Tibial nerve (tissue), 4 donors: ENCODE measurements around the gene CLCA1. TPM values are rescaled to one million over a fixed set of nuclear protein-coding genes. Genes with fewer than 3 reads are reported as not detected.

ENCODE experiments used
- DNase-seq, 2 donors: peaks; one replicate each; pipeline ENCODE4 v3.0.0-alpha.2; 2019; ENCODE audit warnings: low spot score in 2 of 2
- H3K27ac ChIP-seq, 4 donors: fragments of 200-600 bp; sonication (generic) in 3 of 4; one replicate each; pipeline ENCODE4 v1.5.1; 2017 to 2019; ENCODE audit warnings: mild to moderate bottlenecking in 1 of 4
- H3K27me3 ChIP-seq, 2 donors: fragments of 200-600 bp; sonication (generic) in 1 of 2; one replicate each; pipeline versions ENCODE4 v1.5.1 to v1.6.0; 2017 to 2019
- H3K36me3 ChIP-seq, 3 donors: fragments of 200-600 bp; sonication (generic); one replicate each; pipeline ENCODE4 v1.5.1; 2018 to 2019
- H3K4me1 ChIP-seq, 4 donors: fragments of 200-600 bp; sonication (generic) in 3 of 4; one replicate each; pipeline ENCODE4 v1.5.1; 2017 to 2019
- H3K4me3 ChIP-seq, 4 donors: fragments of 200-600 bp; sonication (generic) in 3 of 4; one replicate each; pipeline ENCODE4 v1.5.1; 2017 to 2019; ENCODE audit warnings: mild to moderate bottlenecking in 1 of 4, moderate library complexity in 1 of 4
- H3K9me3 ChIP-seq, 4 donors: fragments of 200-600 bp; sonication (generic) in 3 of 4; one replicate each; pipeline ENCODE4 v1.5.1; 2017 to 2019
- CTCF ChIP-seq, 5 experiments: fragments of 200-600 bp in 3 of 5; fragments of 450-650 bp in 2 of 5; sonication (generic) in 3 of 5; IDR thresholded peaks; one replicate each; pipeline ENCODE4 v1.5.1; 2016 to 2019; ENCODE audit warnings: antibody characterized with exemption in 5 of 5, mild to moderate bottlenecking in 3 of 5, moderate library complexity in 2 of 5
- EP300 ChIP-seq, 2 donors: sonication (generic); formaldehyde crosslinking; IDR thresholded peaks; one replicate each; pipeline ENCODE4 v1.6.1; 2017; ENCODE audit warnings: antibody characterized with exemption in 2 of 2, mild to moderate bottlenecking in 1 of 2
- POLR2A ChIP-seq, 2 donors: fragments of 450-650 bp; IDR thresholded peaks; one replicate each; pipeline ENCODE4 v1.6.1; 2017; ENCODE audit warnings: antibody characterized with exemption in 2 of 2, mild to moderate bottlenecking in 2 of 2, moderate library complexity in 2 of 2
- WGBS, 2 donors: methylation state at CpG; one replicate each; pipeline ENCODE4 v1.1.5; 2018; 5-methylcytosine and 5-hydroxymethylcytosine counted together
- total RNA-seq, 4 donors: library from RNA; depleted of rRNA; stranded (reverse); fragments of >200 nt; gene quantifications; one replicate each; pipeline ENCODE4 v1.1.0, GENCODE V29; 2016

CLCA1 gene
- total RNA-seq, 4 donors from 2014 or later, result not detected

DNA sequence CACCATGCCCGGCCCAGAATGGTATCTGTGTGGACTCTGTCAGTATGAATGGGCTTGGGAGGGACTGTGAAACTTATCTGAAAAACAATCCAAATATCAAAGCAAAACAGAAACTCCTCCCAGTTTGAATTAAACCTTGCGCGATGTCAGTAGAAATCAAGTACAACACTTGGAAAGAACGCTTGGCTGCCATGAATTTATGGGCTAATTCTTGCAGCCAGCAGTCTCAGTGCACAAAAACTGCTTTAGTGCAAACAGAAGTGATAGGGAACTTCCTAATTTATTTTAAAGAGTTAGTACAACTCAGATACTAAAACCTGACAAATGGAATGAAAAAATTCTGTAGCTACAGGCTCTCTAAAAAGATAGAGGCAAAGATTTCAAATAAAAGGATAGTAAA, 8.5 kb downstream of the CLCA1 start:
- H3K36me3 ChIP-seq, result no peaks in the 10 kb centered on the region
- no peak overlapping the region for H3K4me3 ChIP-seq
- H3K9me3 ChIP-seq, result no peaks in the 10 kb centered on the region
- H3K27ac ChIP-seq, result no peak overlapping the region
- 74 to 81% methylated on average over 4 of the region's 4 CpGs for WGBS, 2 donors
- DNase-seq, result no peak
- H3K27me3 ChIP-seq, result no peaks in the 10 kb centered on the region
- H3K4me1 ChIP-seq, result no peaks in the 10 kb centered on the region
- TF ChIP-seq EP300 (IDR thresholded peaks at IDR 0.05) (no peak), CTCF (IDR thresholded peaks at IDR 0.05) (no peak), POLR2A (IDR thresholded peaks at IDR 0.05) (no peak)

DNA sequence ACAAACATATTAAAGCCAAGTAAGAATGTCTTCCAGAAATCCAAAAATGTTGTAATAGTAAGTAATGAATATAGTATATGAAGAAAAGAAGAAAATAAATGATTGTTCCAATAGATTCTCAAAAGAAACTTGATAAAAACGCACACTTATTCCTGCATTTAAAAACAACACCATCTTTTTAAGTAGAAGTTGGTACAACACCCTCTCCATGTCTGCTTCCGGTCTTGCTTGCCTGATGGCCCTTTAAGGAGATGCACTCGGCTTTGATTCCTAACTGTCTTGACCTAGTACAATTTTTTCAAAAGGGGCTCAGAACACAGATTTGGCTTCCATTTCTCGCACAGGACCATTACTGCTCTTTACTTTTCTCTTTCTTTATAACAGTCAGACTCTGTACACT, 9.0 kb downstream of the CLCA1 start:
- no peak for TF ChIP-seq CTCF (IDR thresholded peaks at IDR 0.05)
- DNase-seq, result no peak
- WGBS, 2 donors, result 67 to 73% methylated on average over 4 of the region's 4 CpGs
- H3K9me3 ChIP-seq, result no peaks in the 10 kb centered on the region
- no peaks in the 10 kb centered on the region for H3K27me3 ChIP-seq
- H3K4me1 ChIP-seq, result no peaks in the 10 kb centered on the region
- peak overlapping the region in 2 of 4 donors; percentile 23 to 46 for H3K27ac ChIP-seq
- H3K4me3 ChIP-seq, result no peak overlapping the region
- H3K36me3 ChIP-seq, result no peaks in the 10 kb centered on the region

- TF ChIP-seq EP300 (IDR thresholded peaks at IDR 0.05) (no peak), CTCF (IDR thresholded peaks at IDR 0.05) (no peak), POLR2A (IDR thresholded peaks at IDR 0.05) (no peak)
- Histone ChIP-seq H3K27ac (no peak overlapping the region), H3K36me3 (no peaks in the 10 kb centered on the region), H3K27me3 (no peaks in the 10 kb centered on the region), H3K4me3 (no peak overlapping the region), H3K9me3 (no peaks in the 10 kb centered on the region), H3K4me1 (no peaks in the 10 kb centered on the region)
- DNase-seq, result no peak
- 69 to 76% methylated on average over 5 of the region's 5 CpGs for WGBS, 2 donors
Measured at GRCh38 chr1:86478416-86479156, 9.9 kb downstream of the CLCA1 start.

- H3K4me3 ChIP-seq, result no peak overlapping the region
- no peaks in the 10 kb centered on the region for H3K27me3 ChIP-seq
- 86 to 88% methylated on average over 4 of the region's 4 CpGs for WGBS, 2 donors
- H3K27ac ChIP-seq, result no peak overlapping the region
- no peak for TF ChIP-seq POLR2A (IDR thresholded peaks at IDR 0.05)
- TF ChIP-seq EP300 (IDR thresholded peaks at IDR 0.05), result no peak
- TF ChIP-seq CTCF (IDR thresholded peaks at IDR 0.05), result no peak
- H3K36me3 ChIP-seq, result no peaks in the 10 kb centered on the region
- H3K9me3 ChIP-seq, result no peaks in the 10 kb centered on the region
- no peaks in the 10 kb centered on the region for H3K4me1 ChIP-seq
- no peak for DNase-seq
Measured at GRCh38 chr1:86481966-86482365, 13.2 kb downstream of the CLCA1 start.

- Histone ChIP-seq H3K27ac (peak overlapping the region in 2 of 4 donors; percentile 52 to 55), H3K36me3 (no peaks in the 10 kb centered on the region), H3K27me3 (no peaks in the 10 kb centered on the region), H3K4me3 (no peak overlapping the region), H3K4me1 (peaks cover 0 to 3% (median 0%) of the 10 kb centered on the region in 4 donors), H3K9me3 (no peaks in the 10 kb centered on the region)
- peak; percentile 59 to 82 for DNase-seq
- WGBS, 2 donors, result 48 to 60% methylated on average over 4 of the region's 4 CpGs
- TF ChIP-seq CTCF (IDR thresholded peaks at IDR 0.05), result no peak
- TF ChIP-seq EP300 (IDR thresholded peaks at IDR 0.05), result peak in 1 of 2 donors; percentile 71
- TF ChIP-seq POLR2A (IDR thresholded peaks at IDR 0.05), result no peak
Measured at GRCh38 chr1:86487131-86487810, 18.5 kb downstream of the CLCA1 start.
